ENCODE data around the gene NBEA. TPM values are rescaled to one million over a fixed set of nuclear protein-coding genes. Genes with fewer than 3 reads are reported as not detected.
"Not testable (repeated sequence)": the region's sequence is repeated elsewhere in the genome, so short reads cannot be mapped to it uniquely, and the experiment has no call there.

Gene NBEA
- total RNA-seq, 1 experiment from 2014 or later: 0.54 TPM

DNA sequence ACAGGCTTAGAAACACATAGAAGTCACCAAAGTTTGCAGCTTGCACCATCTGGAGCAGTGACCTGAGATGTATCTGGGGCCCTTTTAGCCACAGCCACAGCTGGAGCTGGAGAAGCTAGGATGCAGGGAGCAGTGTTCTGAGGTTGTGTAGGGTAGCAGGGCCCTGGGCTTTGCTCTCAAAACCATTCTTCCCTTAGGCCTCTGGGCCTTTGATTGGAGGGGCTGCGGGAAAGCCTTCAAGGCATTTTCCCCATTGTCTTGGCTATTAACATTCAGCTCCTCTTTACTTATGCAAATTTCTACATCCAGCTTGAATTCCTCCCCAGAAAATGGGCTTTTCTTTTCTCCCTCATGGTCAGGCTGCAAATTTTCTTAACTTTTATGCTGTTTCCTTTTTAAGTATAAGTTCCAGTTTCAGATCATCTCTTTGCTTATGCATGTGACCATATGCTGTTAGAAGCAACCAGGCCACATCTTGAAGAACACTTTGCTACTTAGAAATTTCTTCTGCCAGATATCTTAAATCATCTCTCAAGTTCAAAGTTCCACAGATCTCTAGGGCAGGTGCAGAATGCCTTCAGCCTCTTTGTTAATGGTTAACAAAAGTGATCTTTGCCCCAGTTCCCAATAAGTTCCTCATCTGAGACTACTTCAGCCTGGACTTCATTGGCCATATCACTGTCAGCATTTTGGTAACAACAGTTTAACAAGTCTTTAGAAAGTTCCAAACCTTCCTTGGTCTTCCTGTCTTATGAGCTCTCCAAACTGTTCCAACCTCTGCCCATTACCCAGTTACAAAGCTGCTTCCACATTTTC, 48.5 kb downstream of the NBEA start:
- TF ChIP-seq, protein P1, sequence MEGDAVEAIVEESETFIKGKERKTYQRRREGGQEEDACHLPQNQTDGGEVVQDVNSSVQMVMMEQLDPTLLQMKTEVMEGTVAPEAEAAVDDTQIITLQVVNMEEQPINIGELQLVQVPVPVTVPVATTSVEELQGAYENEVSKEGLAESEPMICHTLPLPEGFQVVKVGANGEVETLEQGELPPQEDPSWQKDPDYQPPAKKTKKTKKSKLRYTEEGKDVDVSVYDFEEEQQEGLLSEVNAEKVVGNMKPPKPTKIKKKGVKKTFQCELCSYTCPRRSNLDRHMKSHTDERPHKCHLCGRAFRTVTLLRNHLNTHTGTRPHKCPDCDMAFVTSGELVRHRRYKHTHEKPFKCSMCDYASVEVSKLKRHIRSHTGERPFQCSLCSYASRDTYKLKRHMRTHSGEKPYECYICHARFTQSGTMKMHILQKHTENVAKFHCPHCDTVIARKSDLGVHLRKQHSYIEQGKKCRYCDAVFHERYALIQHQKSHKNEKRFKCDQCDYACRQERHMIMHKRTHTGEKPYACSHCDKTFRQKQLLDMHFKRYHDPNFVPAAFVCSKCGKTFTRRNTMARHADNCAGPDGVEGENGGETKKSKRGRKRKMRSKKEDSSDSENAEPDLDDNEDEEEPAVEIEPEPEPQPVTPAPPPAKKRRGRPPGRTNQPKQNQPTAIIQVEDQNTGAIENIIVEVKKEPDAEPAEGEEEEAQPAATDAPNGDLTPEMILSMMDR (IDR thresholded peaks at IDR 0.05; ENCODE audit: insufficient read depth in 1 of 2, low read depth in 1 of 2, low read length in 1 of 2, severe bottlenecking in 1 of 2, unreplicated experiment in 1 of 2): no peak
- no peak overlapping the region for H3K27ac Mint-ChIP-seq (ENCODE audit: unreplicated experiment)
- ChIA-PET POLR2A (no interaction called here), CTCF (interaction anchor here (0.6 kb wide), 1 partner anchor 20 kb away, joined by 3 read pairs; no protein-coding TSS in a partner anchor)
- no peak for DNase-seq
- intact Hi-C loops (cut with micrococcal nuclease; ENCODE audit: unreplicated experiment): no loop called here
- no peaks in the 10 kb centered on the region for H3K27me3 ChIP-seq (replicated peaks; ENCODE audit: control insufficient read depth, insufficient read depth, low read length)
- H3K27me3 Mint-ChIP-seq (ENCODE audit: insufficient read depth, unreplicated experiment): no peaks in the 10 kb centered on the region
- peaks cover 18% of the 10 kb centered on the region for H3K9me3 ChIP-seq
- BruUV-seq (replicated peaks): no TSS peak
- H3K9me3 Mint-ChIP-seq (ENCODE audit: unreplicated experiment): peaks cover 58% of the 10 kb centered on the region
- no peak overlapping the region for H3K4me3 Mint-ChIP-seq (ENCODE audit: unreplicated experiment)
- no peaks in the 10 kb centered on the region for H3K36me3 ChIP-seq (ENCODE audit: control insufficient read depth, insufficient read depth, low read length)
- no peaks in the 10 kb centered on the region; the same call in 1 of the 2 replicates for H3K4me1 ChIP-seq
- no peaks in the 10 kb centered on the region for H3K4me1 Mint-ChIP-seq (ENCODE audit: low read depth, unreplicated experiment)
- H3K4me3 ChIP-seq (ENCODE audit: low read depth, low read length): no peak overlapping the region
- H3K36me3 Mint-ChIP-seq (ENCODE audit: insufficient read depth, unreplicated experiment): no peaks in the 10 kb centered on the region

DNA sequence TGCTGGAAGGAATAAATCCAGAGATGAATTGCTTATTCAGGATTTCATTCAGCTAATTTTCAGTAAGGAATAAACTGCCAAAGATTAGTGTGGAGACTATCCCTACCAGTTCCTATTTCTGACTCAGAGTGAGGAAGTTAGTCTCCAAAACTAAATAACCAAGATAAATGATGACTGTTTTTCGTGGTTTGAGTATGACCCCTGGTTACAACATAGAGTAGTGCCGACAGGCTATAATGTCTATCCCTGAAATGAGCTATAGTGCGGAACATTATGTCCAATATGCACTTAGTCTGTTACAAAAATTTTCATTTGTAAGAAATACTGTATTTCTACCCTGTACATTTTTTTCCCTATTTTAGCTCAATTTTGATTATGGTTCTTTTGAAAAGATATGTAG, 51.4 kb downstream of the NBEA start:
- H3K4me1 ChIP-seq: no peaks in the 10 kb centered on the region; the same call in 1 of the 2 replicates
- BruUV-seq (replicated peaks): no TSS peak
- Mint-ChIP-seq H3K9me3 (ENCODE audit: unreplicated experiment) (peaks cover 35% of the 10 kb centered on the region), H3K4me3 (ENCODE audit: unreplicated experiment) (no peak overlapping the region), H3K36me3 (ENCODE audit: insufficient read depth, unreplicated experiment) (no peaks in the 10 kb centered on the region), H3K27me3 (ENCODE audit: insufficient read depth, unreplicated experiment) (no peaks in the 10 kb centered on the region), H3K4me1 (ENCODE audit: low read depth, unreplicated experiment) (no peaks in the 10 kb centered on the region), H3K27ac (ENCODE audit: unreplicated experiment) (no peak overlapping the region)
- DNase-seq: no peak
- no peak overlapping the region for H3K4me3 ChIP-seq (ENCODE audit: low read depth, low read length)
- CTCF ChIA-PET: no interaction called here
- H3K27me3 ChIP-seq (replicated peaks; ENCODE audit: control insufficient read depth, insufficient read depth, low read length): no peaks in the 10 kb centered on the region
- H3K9me3 ChIP-seq: peaks cover 18% of the 10 kb centered on the region
- H3K36me3 ChIP-seq (ENCODE audit: control insufficient read depth, insufficient read depth, low read length): no peaks in the 10 kb centered on the region
- intact Hi-C loops (cut with micrococcal nuclease; ENCODE audit: unreplicated experiment): no loop called here
- TF ChIP-seq, protein P1 (IDR thresholded peaks at IDR 0.05; ENCODE audit: insufficient read depth in 1 of 2, low read depth in 1 of 2, low read length in 1 of 2, severe bottlenecking in 1 of 2, unreplicated experiment in 1 of 2): no peak
- POLR2A ChIA-PET: no interaction called here

DNA sequence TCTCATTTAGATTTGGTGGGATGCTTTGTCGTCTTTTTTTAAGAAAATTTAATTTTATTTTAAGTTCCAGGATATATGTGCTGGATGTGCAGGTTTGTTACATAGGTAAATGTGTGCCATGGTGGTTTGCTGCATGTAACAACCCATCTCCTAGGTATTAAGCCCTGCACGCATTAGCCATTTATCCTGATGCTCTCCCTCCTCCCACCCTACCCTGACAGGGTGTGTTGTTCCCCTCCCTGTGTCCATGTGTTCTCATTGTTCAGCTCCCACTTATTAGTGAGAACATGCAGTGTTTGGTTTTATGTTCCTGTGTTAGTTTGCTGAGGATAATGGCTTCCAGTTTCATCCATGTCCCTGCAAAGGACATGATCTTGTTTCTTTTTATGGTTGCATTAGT, 61.7 kb downstream of the NBEA start:
- POLR2A ChIA-PET; H3K4me1 Mint-ChIP-seq (ENCODE audit: low read depth, unreplicated experiment); H3K36me3 Mint-ChIP-seq (ENCODE audit: insufficient read depth, unreplicated experiment); H3K27ac Mint-ChIP-seq (ENCODE audit: unreplicated experiment); H3K9me3 Mint-ChIP-seq (ENCODE audit: unreplicated experiment); DNase-seq; intact Hi-C loops (cut with micrococcal nuclease; ENCODE audit: unreplicated experiment); H3K27me3 ChIP-seq (replicated peaks; ENCODE audit: control insufficient read depth, insufficient read depth, low read length); H3K4me3 ChIP-seq (ENCODE audit: low read depth, low read length); H3K27me3 Mint-ChIP-seq (ENCODE audit: insufficient read depth, unreplicated experiment); H3K9me3 ChIP-seq; CTCF ChIA-PET; H3K36me3 ChIP-seq (ENCODE audit: control insufficient read depth, insufficient read depth, low read length); BruUV-seq (replicated peaks); H3K4me3 Mint-ChIP-seq (ENCODE audit: unreplicated experiment); H3K4me1 ChIP-seq: not testable (repeated sequence)
